Esophagus squamous epithelium (tissue), 4 donors: ENCODE data around the gene LAPTM5.

Experiments
- CTCF ChIP-seq, 6 experiments: fragments of 450-650 bp in 4 of 6; fragments of 200-600 bp in 2 of 6; sonication (generic) in 2 of 6; IDR thresholded peaks; one replicate each; pipeline ENCODE4 v1.5.1; 2016 to 2019; ENCODE audit warnings: antibody characterized with exemption in 6 of 6, mild to moderate bottlenecking in 4 of 6, moderate library complexity in 4 of 6
- POLR2A ChIP-seq, 4 donors: fragments of 450-650 bp; IDR thresholded peaks; one replicate each; pipeline ENCODE4 v1.6.1; 2017; ENCODE audit warnings: antibody characterized with exemption in 4 of 4, mild to moderate bottlenecking in 4 of 4, moderate library complexity in 3 of 4

DNA sequence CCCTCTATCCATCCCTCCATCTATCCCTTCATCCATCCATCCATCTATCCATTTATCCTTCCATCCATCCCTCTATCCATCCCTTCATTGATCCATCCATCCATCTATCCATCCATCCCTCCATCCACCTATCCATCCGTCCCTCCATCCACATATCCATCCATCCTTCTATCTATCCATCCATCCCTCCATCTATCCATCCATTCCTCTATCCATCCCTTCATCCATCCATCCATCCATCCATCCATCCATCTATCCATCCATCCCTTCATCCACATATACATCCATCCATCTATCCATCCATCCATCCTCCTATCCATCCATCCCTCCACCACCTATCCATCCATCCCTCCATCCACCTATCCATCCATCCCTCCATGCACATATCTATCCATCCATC is 57.8 kb downstream of the LAPTM5 start:
- TF ChIP-seq POLR2A (IDR thresholded peaks at IDR 0.05) = no peak
- no peak for TF ChIP-seq CTCF (IDR thresholded peaks at IDR 0.05)
